BLaER1 (cell line): Measurements from ENCODE around the gene ARID3B.

ENCODE experiments used
- H3K27ac ChIP-seq: shearing (Covaris generic); formaldehyde crosslinking; 2 replicates; pipeline ENCODE4 v1.8.1; 2022
- H3K27me3 ChIP-seq: shearing (Covaris generic); formaldehyde crosslinking; 2 replicates; pipeline ENCODE4 v1.8.1; 2022
- H3K36me3 ChIP-seq: shearing (Covaris generic); formaldehyde crosslinking; 2 replicates; pipeline ENCODE4 v1.8.1; 2022
- H3K4me1 ChIP-seq: shearing (Covaris generic); formaldehyde crosslinking; 2 replicates; pipeline ENCODE4 v1.8.1; 2022
- H3K4me2 ChIP-seq: shearing (Covaris generic); formaldehyde crosslinking; 2 replicates; pipeline ENCODE4 v1.8.1; 2022
- H3K4me3 ChIP-seq: shearing (Covaris generic); formaldehyde crosslinking; 2 replicates; pipeline ENCODE4 v1.8.1; 2022
- H3K9ac ChIP-seq: shearing (Covaris generic); formaldehyde crosslinking; 2 replicates; pipeline ENCODE4 v1.8.1; 2022
- H3K9me3 ChIP-seq: shearing (Covaris generic); formaldehyde crosslinking; 2 replicates; pipeline ENCODE4 v1.8.1; 2022
- H4K20me1 ChIP-seq: shearing (Covaris generic); formaldehyde crosslinking; 2 replicates; pipeline ENCODE4 v1.8.1; 2022
- Cebpa-rat ChIP-seq: shearing (Covaris generic); IDR thresholded peaks from 2 replicates; pipeline ENCODE4 v1.8.1; 2022

The ARID3B gene

GRCh38 chr15:74616366-74616939 lies 75.4 kb downstream of the ARID3B start:
- Histone ChIP-seq H3K27ac (peak overlapping the region; percentile 98), H3K27me3 (no peaks in the 10 kb centered on the region), H3K9ac (peak overlapping the region; percentile 97)

DNA sequence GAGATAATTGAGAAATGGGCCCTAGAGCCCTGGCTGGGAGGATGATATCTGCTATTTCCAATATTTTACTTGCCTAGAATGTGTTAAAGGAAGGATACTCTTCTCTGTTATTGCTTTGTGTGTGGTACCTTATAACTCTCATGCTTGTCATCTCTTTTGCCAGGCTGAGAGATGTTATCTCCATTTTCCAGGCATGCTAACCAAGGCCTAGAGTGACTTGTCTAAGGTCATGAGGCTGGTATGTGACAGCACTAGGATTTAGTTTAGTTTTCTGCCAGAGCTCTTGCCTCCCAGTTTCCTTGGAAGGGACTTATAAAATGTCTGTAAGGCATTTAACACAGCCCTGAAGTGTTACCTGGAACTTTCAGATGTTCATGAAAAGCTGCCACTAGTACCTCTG lies 76.0 kb downstream of the ARID3B start:
- Histone ChIP-seq H3K9ac (peak overlapping the region; percentile 97), H3K9me3 (no peaks in the 10 kb centered on the region), H3K4me2 (peak overlapping the region; percentile 96), H4K20me1 (peaks cover 63% of the 10 kb centered on the region), H3K36me3 (peaks cover 48% of the 10 kb centered on the region), H3K4me1 (peaks cover 63% of the 10 kb centered on the region), H3K4me3 (peak overlapping the region; percentile 99), H3K27me3 (no peaks in the 10 kb centered on the region), H3K27ac (peak overlapping the region; percentile 98)
- no peak for TF ChIP-seq Cebpa-rat

More at GRCh38 chr15:74616366-74616939, 75.4 kb downstream of the ARID3B start:
- Histone ChIP-seq H3K4me3 (peak overlapping the region; percentile 99), H4K20me1 (peaks cover 57% of the 10 kb centered on the region), H3K9me3 (no peaks in the 10 kb centered on the region), H3K4me2 (peak overlapping the region; percentile 96), H3K4me1 (peaks cover 66% of the 10 kb centered on the region), H3K36me3 (peaks cover 43% of the 10 kb centered on the region)
- no peak for TF ChIP-seq Cebpa-rat

- TF ChIP-seq Cebpa-rat = no peak
- Histone ChIP-seq H3K27ac (0 out of 2 replicates have a peak overlapping the region, but pooled peaks have one; percentile 10), H3K36me3 (peaks cover 68% of the 10 kb centered on the region), H3K4me2 (0 out of 2 replicates have a peak overlapping the region, but pooled peaks have one; percentile 96), H3K9ac (peak overlapping the region; percentile 97; the same call in 1 of the 2 replicates), H3K9me3 (no peaks in the 10 kb centered on the region), H4K20me1 (peaks cover 83% of the 10 kb centered on the region), H3K4me3 (no peak overlapping the region), H3K4me1 (peaks cover 56% of the 10 kb centered on the region), H3K27me3 (no peaks in the 10 kb centered on the region)
Measured at GRCh38 chr15:74618841-74619596, 78.0 kb downstream of the ARID3B start.

DNA sequence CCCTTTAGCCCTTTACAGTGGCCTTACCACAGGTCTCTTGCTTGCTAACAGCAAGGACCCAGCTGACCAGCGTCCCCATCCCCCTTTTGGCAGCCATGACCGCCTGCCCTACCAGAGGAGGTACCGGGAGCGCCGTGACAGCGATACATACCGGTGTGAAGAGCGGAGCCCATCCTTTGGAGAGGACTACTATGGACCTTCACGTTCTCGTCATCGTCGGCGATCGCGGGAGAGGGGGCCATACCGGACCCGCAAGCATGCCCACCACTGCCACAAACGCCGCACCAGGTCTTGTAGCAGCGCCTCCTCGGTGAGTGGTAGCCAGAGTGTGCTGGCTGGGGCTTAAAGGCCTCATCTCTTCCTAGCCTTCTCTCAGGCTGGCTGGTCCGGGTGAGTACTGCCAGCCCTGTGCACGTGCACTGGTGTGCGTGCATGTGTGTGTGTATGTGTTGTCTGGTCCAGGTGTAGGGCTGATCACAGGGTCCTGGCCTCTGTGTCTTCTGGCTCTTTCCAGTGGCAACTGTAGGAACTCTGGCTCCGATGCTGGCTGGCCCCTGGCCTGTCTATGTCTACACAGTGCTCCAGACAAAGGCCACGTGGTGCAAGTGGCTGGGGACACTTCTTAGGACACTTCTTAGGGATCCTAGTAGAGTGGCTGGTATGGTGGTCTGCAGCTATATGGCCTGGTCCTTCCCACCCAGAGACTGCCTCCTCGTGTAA lies 79.1 kb downstream of the ARID3B start:
- H3K4me2 ChIP-seq = peak overlapping the region; percentile 61
- H3K36me3 ChIP-seq = peaks cover 79% of the 10 kb centered on the region
- no peaks in the 10 kb centered on the region for H3K27me3 ChIP-seq
- H4K20me1 ChIP-seq = peaks cover 93% of the 10 kb centered on the region
- H3K9ac ChIP-seq = peak overlapping the region; percentile 6; the same call in 1 of the 2 replicates
- TF ChIP-seq Cebpa-rat = no peak
- H3K4me3 ChIP-seq = no peak overlapping the region
- H3K4me1 ChIP-seq = peaks cover 51% of the 10 kb centered on the region
- no peaks in the 10 kb centered on the region for H3K9me3 ChIP-seq
- H3K27ac ChIP-seq = no peak overlapping the region

- no peaks in the 10 kb centered on the region for H3K9me3 ChIP-seq
- TF ChIP-seq Cebpa-rat = no peak
- peaks cover 87% of the 10 kb centered on the region for H3K36me3 ChIP-seq
- H3K9ac ChIP-seq = peak overlapping the region; percentile 6; the same call in 1 of the 2 replicates
- H3K4me2 ChIP-seq = peak overlapping the region; percentile 61
- H4K20me1 ChIP-seq = peaks cover 100% of the 10 kb centered on the region
- H3K4me3 ChIP-seq = no peak overlapping the region
- peaks cover 51% of the 10 kb centered on the region for H3K4me1 ChIP-seq
- H3K27me3 ChIP-seq = no peaks in the 10 kb centered on the region
- no peak overlapping the region for H3K27ac ChIP-seq
Measured at GRCh38 chr15:74620636-74621545, 79.9 kb downstream of the ARID3B start.

DNA sequence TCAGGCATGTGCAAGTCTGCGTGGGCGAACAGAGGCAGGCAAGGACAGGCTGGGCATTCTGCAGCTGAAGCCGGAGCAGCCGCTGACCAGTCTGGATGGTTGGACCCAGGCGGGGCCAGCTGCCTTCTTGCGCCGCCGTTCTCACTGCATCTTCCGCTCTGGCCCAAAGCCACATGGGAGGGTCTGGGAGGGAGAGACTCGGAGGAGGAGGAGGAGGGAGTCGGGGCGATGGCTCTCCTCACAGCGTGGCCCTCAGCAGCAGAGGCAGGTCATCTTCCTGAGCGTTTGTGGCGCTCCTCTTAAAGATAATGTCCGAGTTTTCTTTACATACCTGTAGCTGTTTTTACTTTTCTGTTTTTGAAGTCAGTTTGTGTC lies 80.5 kb downstream of the ARID3B start:
- Histone ChIP-seq H3K4me1 (peaks cover 50% of the 10 kb centered on the region), H3K4me2 (peak overlapping the region; percentile 8; the same call in 1 of the 2 replicates), H3K9ac (no peak overlapping the region), H3K9me3 (no peaks in the 10 kb centered on the region), H3K36me3 (peaks cover 93% of the 10 kb centered on the region), H3K4me3 (no peak overlapping the region), H4K20me1 (peaks cover 100% of the 10 kb centered on the region), H3K27ac (no peak overlapping the region), H3K27me3 (no peaks in the 10 kb centered on the region)
- TF ChIP-seq Cebpa-rat = no peak

DNA sequence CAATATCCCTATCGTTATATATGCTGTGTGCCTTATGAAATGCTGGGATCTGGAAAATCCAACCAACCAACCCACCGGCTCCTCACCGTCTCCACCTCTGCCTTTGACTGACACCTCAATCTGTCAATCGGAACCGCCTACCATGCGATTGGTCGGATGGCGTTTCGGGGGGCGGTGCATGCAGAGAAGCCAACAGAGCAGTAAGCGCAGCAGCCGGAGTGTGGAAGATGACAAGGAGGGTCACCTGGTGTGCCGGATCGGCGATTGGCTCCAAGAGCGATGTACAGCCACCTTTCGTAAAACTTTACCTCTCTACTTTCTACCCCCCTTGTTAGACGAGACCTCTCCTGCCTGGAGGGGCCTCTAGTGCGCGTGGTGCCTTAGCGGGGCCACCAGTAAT lies 80.9 kb downstream of the ARID3B start:
- Histone ChIP-seq H3K4me1 (peaks cover 46% of the 10 kb centered on the region), H3K36me3 (peaks cover 97% of the 10 kb centered on the region), H4K20me1 (peaks cover 100% of the 10 kb centered on the region), H3K4me3 (no peak overlapping the region), H3K27me3 (no peaks in the 10 kb centered on the region), H3K9ac (no peak overlapping the region), H3K4me2 (no peak overlapping the region), H3K27ac (no peak overlapping the region), H3K9me3 (no peaks in the 10 kb centered on the region)
- no peak for TF ChIP-seq Cebpa-rat

- Histone ChIP-seq H4K20me1 (peaks cover 100% of the 10 kb centered on the region), H3K27ac (no peak overlapping the region)
Measured at GRCh38 chr15:74622758-74623157, 81.7 kb downstream of the ARID3B start.

GRCh38 chr15:74624020-74624602 lies 83.1 kb downstream of the ARID3B start:
- Histone ChIP-seq H3K27ac (no peak overlapping the region), H3K4me3 (no peak overlapping the region), H3K9me3 (no peaks in the 10 kb centered on the region), H3K36me3 (peaks cover 99% of the 10 kb centered on the region), H3K27me3 (no peaks in the 10 kb centered on the region), H4K20me1 (peaks cover 100% of the 10 kb centered on the region), H3K4me2 (no peak overlapping the region), H3K9ac (no peak overlapping the region), H3K4me1 (peaks cover 35% of the 10 kb centered on the region)
- no peak for TF ChIP-seq Cebpa-rat

More at GRCh38 chr15:74622758-74623157, 81.7 kb downstream of the ARID3B start:
- H3K4me1 ChIP-seq = peaks cover 38% of the 10 kb centered on the region
- H3K36me3 ChIP-seq = peaks cover 99% of the 10 kb centered on the region
- H3K4me3 ChIP-seq = no peak overlapping the region
- H3K9me3 ChIP-seq = no peaks in the 10 kb centered on the region
- no peak overlapping the region for H3K4me2 ChIP-seq
- no peak overlapping the region for H3K9ac ChIP-seq
- no peak for TF ChIP-seq Cebpa-rat
- H3K27me3 ChIP-seq = no peaks in the 10 kb centered on the region
